ENCODE results near the gene CA14. TPM values are rescaled to one million over a fixed set of nuclear protein-coding genes. Genes with fewer than 3 reads are reported as not detected.

CA14 gene
- total RNA-seq, 1 experiment from 2014 or later: not detected

DNA sequence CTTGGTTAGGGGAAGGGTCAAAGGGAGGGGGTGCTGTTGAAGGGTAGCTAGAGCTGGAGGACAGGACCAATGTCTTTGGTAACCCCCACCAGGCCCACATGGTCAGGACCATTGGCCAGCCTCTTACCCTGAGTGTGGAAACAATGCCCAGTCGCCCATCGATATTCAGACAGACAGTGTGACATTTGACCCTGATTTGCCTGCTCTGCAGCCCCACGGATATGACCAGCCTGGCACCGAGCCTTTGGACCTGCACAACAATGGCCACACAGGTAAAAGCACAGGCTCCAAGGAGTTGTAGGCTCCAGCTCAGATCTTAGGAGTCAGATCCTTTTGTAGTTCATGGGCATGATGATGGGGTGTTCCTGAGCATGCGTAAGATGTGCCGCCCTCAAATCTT is 3.8 kb downstream of the CA14 start:
- no peak overlapping the region for H3K4me3 ChIP-seq (ENCODE audit: low read length)
- peaks cover 8% of the 10 kb centered on the region for H3K79me2 ChIP-seq (ENCODE audit: low read length)
- H3K4me1 ChIP-seq (ENCODE audit: insufficient read depth, low read length): peaks cover 46% of the 10 kb centered on the region
- BruUV-seq (replicated peaks): no TSS peak
- peak overlapping the region; percentile 74; the same call in 1 of the 2 replicates for H3K4me2 ChIP-seq (ENCODE audit: low read length)
- peaks cover 8% of the 10 kb centered on the region for H3F3A ChIP-seq (ENCODE audit: low read length, unreplicated experiment)
- ChIA-PET CTCF (no interaction called here), POLR2A (ENCODE audit: unreplicated experiment) (interaction anchor here (0.6 kb wide), 1 partner anchor 1967 kb away, joined by 7 read pairs; no protein-coding TSS in a partner anchor)
- H2AFZ ChIP-seq (ENCODE audit: low read length): no peak overlapping the region
- no peak for ATAC-seq
- TF ChIP-seq EZH2 (IDR thresholded peaks at IDR 0.05; ENCODE audit: low read length, unreplicated experiment) (no peak), EZH2phosphoT487 (IDR thresholded peaks at IDR 0.05; ENCODE audit: borderline replicate concordance, low read length) (no peak)
- TF ChIP-seq, protein P1, sequence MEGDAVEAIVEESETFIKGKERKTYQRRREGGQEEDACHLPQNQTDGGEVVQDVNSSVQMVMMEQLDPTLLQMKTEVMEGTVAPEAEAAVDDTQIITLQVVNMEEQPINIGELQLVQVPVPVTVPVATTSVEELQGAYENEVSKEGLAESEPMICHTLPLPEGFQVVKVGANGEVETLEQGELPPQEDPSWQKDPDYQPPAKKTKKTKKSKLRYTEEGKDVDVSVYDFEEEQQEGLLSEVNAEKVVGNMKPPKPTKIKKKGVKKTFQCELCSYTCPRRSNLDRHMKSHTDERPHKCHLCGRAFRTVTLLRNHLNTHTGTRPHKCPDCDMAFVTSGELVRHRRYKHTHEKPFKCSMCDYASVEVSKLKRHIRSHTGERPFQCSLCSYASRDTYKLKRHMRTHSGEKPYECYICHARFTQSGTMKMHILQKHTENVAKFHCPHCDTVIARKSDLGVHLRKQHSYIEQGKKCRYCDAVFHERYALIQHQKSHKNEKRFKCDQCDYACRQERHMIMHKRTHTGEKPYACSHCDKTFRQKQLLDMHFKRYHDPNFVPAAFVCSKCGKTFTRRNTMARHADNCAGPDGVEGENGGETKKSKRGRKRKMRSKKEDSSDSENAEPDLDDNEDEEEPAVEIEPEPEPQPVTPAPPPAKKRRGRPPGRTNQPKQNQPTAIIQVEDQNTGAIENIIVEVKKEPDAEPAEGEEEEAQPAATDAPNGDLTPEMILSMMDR (conservative IDR thresholded peaks at IDR 0.05; ENCODE audit: low read depth, low read length): no peak
- intact Hi-C loops (cut with micrococcal nuclease): no loop called here
- no peak overlapping the region for H3K9ac ChIP-seq (ENCODE audit: low read length)
- no peaks in the 10 kb centered on the region for H4K20me1 ChIP-seq (ENCODE audit: low read length)
- no peaks in the 10 kb centered on the region for H3K9me3 ChIP-seq (ENCODE audit: low read length)
- H3K27ac ChIP-seq (ENCODE audit: low read length): peak overlapping the region; percentile 87
- no peak for DNase-seq
- peaks cover 16% of the 10 kb centered on the region; the same call in 1 of the 2 replicates for H3K36me3 ChIP-seq (ENCODE audit: low read depth, low read length)
- H3K9me2 ChIP-seq (replicated peaks; ENCODE audit: low read length): no peaks in the 10 kb centered on the region
- H3K27me3 ChIP-seq (ENCODE audit: low read length): no peaks in the 10 kb centered on the region

DNA sequence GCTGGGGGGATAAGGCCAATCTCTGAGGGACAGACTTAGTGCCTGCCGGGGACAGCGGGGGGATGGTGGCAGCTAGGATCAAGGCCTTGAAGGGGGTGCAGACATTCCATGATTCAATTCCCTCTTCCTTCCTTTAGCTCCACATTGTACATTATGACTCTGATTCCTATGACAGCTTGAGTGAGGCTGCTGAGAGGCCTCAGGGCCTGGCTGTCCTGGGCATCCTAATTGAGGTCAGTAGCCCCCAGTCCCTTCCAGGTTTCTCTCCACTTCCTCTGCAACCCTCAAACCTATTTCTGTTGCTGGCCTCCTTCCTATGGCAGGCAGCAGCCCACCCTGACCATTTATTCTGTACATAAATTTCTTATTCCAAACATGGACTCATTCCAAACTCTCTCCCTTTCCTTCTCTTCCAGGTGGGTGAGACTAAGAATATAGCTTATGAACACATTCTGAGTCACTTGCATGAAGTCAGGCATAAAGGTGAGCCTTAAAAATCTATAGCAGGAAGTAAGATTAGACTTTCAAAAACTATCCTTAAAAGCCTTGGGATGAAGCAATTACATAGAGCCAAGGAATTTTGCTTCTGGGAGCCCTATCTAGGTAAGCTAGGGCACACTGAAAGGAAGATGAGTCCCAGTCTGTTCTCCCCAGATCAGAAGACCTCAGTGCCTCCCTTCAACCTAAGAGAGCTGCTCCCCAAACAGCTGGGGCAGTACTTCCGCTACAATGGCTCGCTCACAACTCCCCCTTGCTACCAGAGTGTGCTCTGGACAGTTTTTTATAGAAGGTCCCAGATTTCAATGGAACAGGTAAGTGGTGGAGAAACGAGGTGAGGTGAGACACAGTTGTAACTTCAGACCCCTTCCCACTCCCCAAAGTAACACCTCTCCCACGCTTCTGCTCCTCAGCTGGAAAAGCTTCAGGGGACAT is 5.1 kb downstream of the CA14 start:
- Histone ChIP-seq H4K20me1 (ENCODE audit: low read length) (no peaks in the 10 kb centered on the region), H3K27me3 (ENCODE audit: low read length) (no peaks in the 10 kb centered on the region), H3K36me3 (ENCODE audit: low read depth, low read length) (peaks cover 24% of the 10 kb centered on the region; the same call in 1 of the 2 replicates), H3F3A (ENCODE audit: low read length, unreplicated experiment) (peaks cover 8% of the 10 kb centered on the region), H3K79me2 (ENCODE audit: low read length) (peaks cover 20% of the 10 kb centered on the region), H3K9ac (ENCODE audit: low read length) (peak overlapping the region; percentile 48), H3K9me3 (ENCODE audit: low read length) (no peaks in the 10 kb centered on the region), H3K27ac (ENCODE audit: low read length) (peak overlapping the region; percentile 87), H2AFZ (ENCODE audit: low read length) (no peak overlapping the region), H3K4me1 (ENCODE audit: insufficient read depth, low read length) (peaks cover 52% of the 10 kb centered on the region), H3K9me2 (replicated peaks; ENCODE audit: low read length) (no peaks in the 10 kb centered on the region), H3K4me3 (ENCODE audit: low read length) (peak overlapping the region; percentile 14; the same call in 1 of the 2 replicates), H3K4me2 (ENCODE audit: low read length) (peak overlapping the region; percentile 74)
- peak; percentile 77 for ATAC-seq
- DNase-seq: peak; percentile 89
- ChIA-PET POLR2A (ENCODE audit: unreplicated experiment) (interaction anchor here (0.6 to 0.7 kb wide), 2 partner anchors 20 to 1278 kb away, joined by 3 to 4 read pairs; partner anchors contain the start of gene CIART), CTCF (interaction anchor here (0.8 to 1.0 kb wide), 2 partner anchors 11 to 19 kb away, joined by 3 read pairs; no protein-coding TSS in a partner anchor)
- intact Hi-C loops (cut with micrococcal nuclease): no loop called here
- TF ChIP-seq, protein P1 (conservative IDR thresholded peaks at IDR 0.05; ENCODE audit: low read depth, low read length): peak; percentile 38
- no peak for TF ChIP-seq EZH2phosphoT487 (IDR thresholded peaks at IDR 0.05; ENCODE audit: borderline replicate concordance, low read length)
- BruUV-seq (replicated peaks): no TSS peak
